Thyroid gland (tissue), 4 donors: ENCODE measurements around the gene REPS1.

Experiments used
- CTCF ChIP-seq, 6 experiments: fragments of 200-600 bp in 3 of 6; fragments of 450-650 bp in 3 of 6; sonication (generic) in 3 of 6; IDR thresholded peaks; one replicate each; pipeline ENCODE4 v1.5.1; 2016 to 2019; ENCODE audit warnings: antibody characterized with exemption in 6 of 6, mild to moderate bottlenecking in 2 of 6, inconsistent platforms in 1 of 6, moderate library complexity in 1 of 6
- POLR2A ChIP-seq, 2 donors: fragments of 450-650 bp; IDR thresholded peaks; one replicate each; pipeline ENCODE4 v1.6.1; 2017; ENCODE audit warnings: antibody characterized with exemption in 2 of 2, mild to moderate bottlenecking in 2 of 2, moderate library complexity in 1 of 2

DNA sequence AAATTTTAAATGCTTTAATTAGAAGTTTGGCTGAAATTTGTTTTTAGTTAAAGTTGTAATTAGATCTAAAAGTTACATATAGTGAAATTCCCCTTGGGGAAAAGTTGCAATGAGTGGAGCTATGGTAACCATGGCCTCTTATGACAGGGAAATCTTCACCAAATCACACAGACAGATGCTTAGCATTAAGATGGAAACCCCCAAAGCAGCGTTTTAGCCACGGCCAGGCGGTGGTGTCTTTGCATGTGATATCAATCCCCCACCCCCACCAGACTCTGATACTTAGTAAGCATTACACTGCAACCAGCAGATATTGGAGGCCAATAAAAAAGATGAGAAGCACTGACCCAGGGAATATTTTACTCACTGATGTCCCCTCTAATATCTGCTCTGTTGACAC lies 75.7 kb downstream of the REPS1 start:
- TF ChIP-seq CTCF (IDR thresholded peaks at IDR 0.05) (no peak), POLR2A (IDR thresholded peaks at IDR 0.05) (no peak)
